ENCODE measurements around the gene COMP. TPM values are rescaled to one million over a fixed set of nuclear protein-coding genes. Genes with fewer than 3 reads are reported as not detected.

Gene COMP
- total RNA-seq, 1 experiment from 2014 or later = not detected

DNA sequence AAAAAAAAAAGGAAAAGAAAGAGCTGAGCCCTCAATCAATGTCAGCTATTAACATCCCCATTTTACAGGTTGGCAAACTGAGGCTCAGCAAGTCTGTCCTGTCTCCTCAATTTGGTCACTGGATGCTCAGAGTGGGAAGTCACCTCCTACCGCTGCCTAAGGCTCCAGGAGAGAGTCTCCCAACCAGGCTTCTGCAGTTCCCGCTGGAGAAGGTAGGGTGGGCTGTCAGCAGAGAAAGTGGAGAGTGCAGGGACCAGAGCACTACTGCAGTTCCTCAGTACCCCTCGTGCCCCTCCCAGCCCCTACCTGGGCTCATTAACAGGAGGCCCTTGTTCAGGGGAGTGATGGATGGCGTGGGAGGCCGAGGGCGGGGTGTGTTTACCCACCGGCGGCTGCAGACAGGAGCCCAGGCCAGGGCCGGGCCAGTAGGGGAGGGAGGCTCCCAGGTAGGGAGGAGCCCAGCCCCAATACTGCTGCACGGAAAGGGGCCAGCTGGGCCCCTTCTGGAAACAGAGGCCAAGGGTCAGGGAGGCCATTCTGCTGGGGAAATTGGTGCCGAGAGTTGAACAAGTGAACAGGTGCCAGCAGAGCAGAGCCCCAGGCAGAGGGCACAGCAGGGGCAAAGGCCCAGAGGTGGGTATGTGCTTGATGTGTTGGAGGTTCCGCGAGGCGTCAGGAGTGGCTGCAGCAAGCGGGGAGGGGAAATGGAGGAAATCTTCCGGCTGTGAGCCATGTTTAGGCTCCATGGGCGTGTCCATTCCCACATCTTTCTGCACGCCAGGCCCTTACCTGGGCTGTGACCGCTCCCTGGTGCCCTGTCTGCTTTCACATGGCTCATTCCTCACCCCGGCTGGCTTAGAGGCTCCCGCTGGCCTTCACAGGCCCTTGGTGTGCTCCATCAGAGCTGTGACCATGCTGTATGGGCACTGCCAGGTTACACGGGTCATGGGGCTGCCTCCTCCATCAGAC, 7.6 kb upstream of the COMP start:
- intact Hi-C loops (cut with micrococcal nuclease) = no loop called here
- no peaks in the 10 kb centered on the region for H3K79me2 ChIP-seq (ENCODE audit: insufficient read depth, low read length)
- BruUV-seq (replicated peaks) = no TSS peak
- H3K4me3 ChIP-seq (replicated peaks in 1 of 2; ENCODE audit: low read depth in 1 of 2, low read length in 2 of 2) = no peak overlapping the region
- H3K9me2 ChIP-seq (ENCODE audit: insufficient read depth) = no peaks in the 10 kb centered on the region
- H3K9me3 ChIP-seq (ENCODE audit: control insufficient read depth in 1 of 2, insufficient read depth in 1 of 2, low read depth in 1 of 2, low read length in 2 of 2) = no peaks in the 10 kb centered on the region
- no peak overlapping the region for H2AFZ ChIP-seq (ENCODE audit: low read depth, low read length, poor library complexity, severe bottlenecking)
- ChIA-PET RAD21 (ENCODE audit: low non-redundant PET in 1 of 2, low total read pairs in 2 of 2, uncharacterized antibody in 2 of 2, unreplicated experiment in 2 of 2) (no interaction called here), CTCF (no interaction called here), POLR2A (no interaction called here)
- ATAC-seq (0 out of 2 replicates have a peak, but pooled peaks have one; percentile 42), DNase-seq (ENCODE audit: low read depth, low spot score) (no peak)
- H3K27ac ChIP-seq (ENCODE audit: low read depth, low read length) = no peak overlapping the region
- H3K4me1 ChIP-seq (ENCODE audit: control insufficient read depth in 1 of 2, insufficient read depth in 2 of 2, low read length in 2 of 2) = peaks cover 5 to 10% of the 10 kb centered on the region in 2 experiments; a peak in 1 of 4 replicates
- TF ChIP-seq, protein P1, sequence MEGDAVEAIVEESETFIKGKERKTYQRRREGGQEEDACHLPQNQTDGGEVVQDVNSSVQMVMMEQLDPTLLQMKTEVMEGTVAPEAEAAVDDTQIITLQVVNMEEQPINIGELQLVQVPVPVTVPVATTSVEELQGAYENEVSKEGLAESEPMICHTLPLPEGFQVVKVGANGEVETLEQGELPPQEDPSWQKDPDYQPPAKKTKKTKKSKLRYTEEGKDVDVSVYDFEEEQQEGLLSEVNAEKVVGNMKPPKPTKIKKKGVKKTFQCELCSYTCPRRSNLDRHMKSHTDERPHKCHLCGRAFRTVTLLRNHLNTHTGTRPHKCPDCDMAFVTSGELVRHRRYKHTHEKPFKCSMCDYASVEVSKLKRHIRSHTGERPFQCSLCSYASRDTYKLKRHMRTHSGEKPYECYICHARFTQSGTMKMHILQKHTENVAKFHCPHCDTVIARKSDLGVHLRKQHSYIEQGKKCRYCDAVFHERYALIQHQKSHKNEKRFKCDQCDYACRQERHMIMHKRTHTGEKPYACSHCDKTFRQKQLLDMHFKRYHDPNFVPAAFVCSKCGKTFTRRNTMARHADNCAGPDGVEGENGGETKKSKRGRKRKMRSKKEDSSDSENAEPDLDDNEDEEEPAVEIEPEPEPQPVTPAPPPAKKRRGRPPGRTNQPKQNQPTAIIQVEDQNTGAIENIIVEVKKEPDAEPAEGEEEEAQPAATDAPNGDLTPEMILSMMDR (IDR thresholded peaks at IDR 0.05 in 2 of 3, conservative IDR thresholded peaks at IDR 0.05 in 1 of 3; ENCODE audit: borderline replicate concordance in 1 of 3, insufficient read depth in 1 of 3, low read depth in 2 of 3, low read length in 2 of 3) = peak in 2 of 3 experiments; percentile 16 to 20; a peak in 2 of 6 replicates
- no peak for TF ChIP-seq ELF1 (IDR thresholded peaks at IDR 0.05; ENCODE audit: borderline replicate concordance, low read depth)
- H3K4me2 ChIP-seq (ENCODE audit: low read length) = no peak overlapping the region
- 0 out of 2 replicates have a peak, but pooled peaks cover 3% of the 10 kb centered on the region for H3K27me3 ChIP-seq (ENCODE audit: insufficient read depth, low read length)
- no peaks in the 10 kb centered on the region for H3K36me3 ChIP-seq (ENCODE audit: control insufficient read depth in 1 of 2, insufficient read depth in 2 of 2, low read length in 2 of 2)
- no peak overlapping the region for H3K9ac ChIP-seq (ENCODE audit: low read length)
- H4K20me1 ChIP-seq (ENCODE audit: insufficient read depth) = no peaks in the 10 kb centered on the region

DNA sequence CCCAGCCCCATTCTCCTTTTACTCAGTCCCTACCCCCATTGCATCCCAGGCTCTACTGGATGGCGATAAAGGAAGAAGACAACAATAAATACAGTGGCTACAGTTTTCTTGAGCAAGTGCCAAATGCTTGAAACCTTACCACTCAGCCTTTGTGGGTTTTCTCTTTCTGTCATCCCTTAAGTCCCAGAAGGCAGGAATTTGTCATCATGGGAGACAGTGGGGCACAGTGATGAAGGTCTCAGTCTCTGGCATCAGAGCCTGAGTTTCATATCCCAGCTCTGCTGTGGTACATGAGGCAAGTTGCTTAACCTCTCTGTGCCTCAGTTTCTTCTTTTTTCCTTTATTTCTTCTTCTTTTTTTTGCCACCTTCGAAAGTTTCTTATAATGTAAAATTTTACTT, 5.1 kb upstream of the COMP start:
- H3K9me3 ChIP-seq (ENCODE audit: control insufficient read depth in 1 of 2, insufficient read depth in 1 of 2, low read depth in 1 of 2, low read length in 2 of 2) = no peaks in the 10 kb centered on the region
- no peak overlapping the region for H3K27ac ChIP-seq (ENCODE audit: low read depth, low read length)
- intact Hi-C loops (cut with micrococcal nuclease) = no loop called here
- DNase-seq (ENCODE audit: low read depth, low spot score) (no peak), ATAC-seq (no peak)
- H2AFZ ChIP-seq (ENCODE audit: low read depth, low read length, poor library complexity, severe bottlenecking) = no peak overlapping the region
- ChIA-PET POLR2A (no interaction called here), CTCF (no interaction called here), RAD21 (ENCODE audit: low non-redundant PET in 1 of 2, low total read pairs in 2 of 2, uncharacterized antibody in 2 of 2, unreplicated experiment in 2 of 2) (interaction anchor here in 1 of 2 experiments (0.7 kb wide), 1 partner anchor 34 kb away, joined by 3 read pairs; no protein-coding TSS in a partner anchor)
- H3K4me1 ChIP-seq (ENCODE audit: control insufficient read depth in 1 of 2, insufficient read depth in 2 of 2, low read length in 2 of 2) = peaks cover 5 to 10% of the 10 kb centered on the region in 2 experiments; a peak in 1 of 4 replicates
- H3K4me3 ChIP-seq (replicated peaks in 1 of 2; ENCODE audit: low read depth in 1 of 2, low read length in 2 of 2) = no peak overlapping the region
- no peaks in the 10 kb centered on the region for H3K79me2 ChIP-seq (ENCODE audit: insufficient read depth, low read length)
- H3K4me2 ChIP-seq (ENCODE audit: low read length) = no peak overlapping the region
- no peaks in the 10 kb centered on the region for H3K36me3 ChIP-seq (ENCODE audit: control insufficient read depth in 1 of 2, insufficient read depth in 2 of 2, low read length in 2 of 2)
- no TSS peak for BruUV-seq (replicated peaks)
- no peaks in the 10 kb centered on the region for H3K9me2 ChIP-seq (ENCODE audit: insufficient read depth)
- H3K9ac ChIP-seq (ENCODE audit: low read length) = no peak overlapping the region
- no peaks in the 10 kb centered on the region for H4K20me1 ChIP-seq (ENCODE audit: insufficient read depth)
- H3K27me3 ChIP-seq (ENCODE audit: insufficient read depth, low read length) = 0 out of 2 replicates have a peak, but pooled peaks cover 3% of the 10 kb centered on the region
- TF ChIP-seq ZFX (IDR thresholded peaks at IDR 0.05) = no peak
- TF ChIP-seq ELF1 (IDR thresholded peaks at IDR 0.05; ENCODE audit: borderline replicate concordance, low read depth) = no peak
- TF ChIP-seq YY1 (IDR thresholded peaks at IDR 0.05; ENCODE audit: extremely low read depth, insufficient replicate concordance, low read depth, low read length) = no peak
- no peak for TF ChIP-seq POLR2AphosphoS5 (IDR thresholded peaks at IDR 0.05; ENCODE audit: low read depth, low read length)
- TF ChIP-seq, protein P1 (IDR thresholded peaks at IDR 0.05 in 2 of 3, conservative IDR thresholded peaks at IDR 0.05 in 1 of 3; ENCODE audit: borderline replicate concordance in 1 of 3, insufficient read depth in 1 of 3, low read depth in 2 of 3, low read length in 2 of 3) = no peak
- TF ChIP-seq, protein P2, sequence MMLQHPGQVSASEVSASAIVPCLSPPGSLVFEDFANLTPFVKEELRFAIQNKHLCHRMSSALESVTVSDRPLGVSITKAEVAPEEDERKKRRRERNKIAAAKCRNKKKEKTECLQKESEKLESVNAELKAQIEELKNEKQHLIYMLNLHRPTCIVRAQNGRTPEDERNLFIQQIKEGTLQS (IDR thresholded peaks at IDR 0.05) = no peak
- no peak for TF ChIP-seq EZH2phosphoT487 (IDR thresholded peaks at IDR 0.05; ENCODE audit: borderline replicate concordance)
- TF ChIP-seq JUND (IDR thresholded peaks at IDR 0.05) = no peak

All from HCT116 (cell line).